DOHH2 (cell line): ENCODE results near the gene GPD1.
"Not testable (repeated sequence)": the region's sequence is repeated elsewhere in the genome, so short reads cannot be mapped to it uniquely, and the experiment has no call there.

Experiments used
- H3F3A ChIP-seq: fragments of 200-600 bp; sonication (generic), shearing (Covaris generic); 2 replicates; pipeline ENCODE4 v1.6.0; 2016; ENCODE audit warnings: antibody characterized with exemption, mild to moderate bottlenecking; ENCODE audit not compliant: control insufficient read depth, insufficient read depth
- H3K27ac ChIP-seq: fragments of 200-600 bp; sonication (generic); 2 replicates; pipeline ENCODE4 v1.5.1; 2014; ENCODE audit warnings: low read depth, mild to moderate bottlenecking, low read length, moderate library complexity
- H3K27me3 ChIP-seq: fragments of 200-600 bp; sonication (generic); 2 replicates; pipeline ENCODE4 v1.6.1; 2014; ENCODE audit warnings: mild to moderate bottlenecking, low read length, mixed read lengths; ENCODE audit not compliant: control insufficient read depth
- H3K36me3 ChIP-seq: fragments of 200-600 bp; sonication (generic); 2 replicates; pipeline ENCODE4 v1.6.1; 2014; ENCODE audit warnings: mild to moderate bottlenecking, low read length, moderate library complexity, mixed read lengths; ENCODE audit not compliant: control insufficient read depth
- H3K4me1 ChIP-seq: fragments of 200-600 bp; sonication (generic); 2 replicates; pipeline ENCODE4 v1.6.1; 2014; ENCODE audit warnings: mild to moderate bottlenecking, low read length, mixed read lengths; ENCODE audit not compliant: control insufficient read depth
- H3K4me2 ChIP-seq: fragments of 200-600 bp; sonication (generic); 2 replicates; pipeline ENCODE4 v1.6.0; 2014; ENCODE audit warnings: mild to moderate bottlenecking, low read length, moderate library complexity
- H3K4me3 ChIP-seq: fragments of 200-600 bp; sonication (generic); 2 replicates; pipeline ENCODE4 v1.5.1; 2014; ENCODE audit warnings: mild to moderate bottlenecking, low read length, mixed read lengths
- H3K79me2 ChIP-seq: fragments of 200-600 bp; sonication (generic); 2 replicates; pipeline ENCODE4 v1.6.1; 2014; ENCODE audit warnings: mild to moderate bottlenecking, low read length, mixed read lengths; ENCODE audit not compliant: control insufficient read depth
- H3K9me2 ChIP-seq: fragments of 200-600 bp; sonication (generic); replicated peaks from 2 replicates; pipeline ENCODE4 v1.6.1; 2014; ENCODE audit warnings: mild to moderate bottlenecking, low read length, mixed read lengths; ENCODE audit not compliant: control insufficient read depth
- H3K9me3 ChIP-seq: fragments of 200-600 bp; sonication (generic); 2 replicates; pipeline ENCODE4 v1.6.1; 2014; ENCODE audit warnings: antibody characterized with exemption, low read length, mixed read lengths; ENCODE audit not compliant: control insufficient read depth, insufficient read depth
- H4K20me1 ChIP-seq: fragments of 200-600 bp; sonication (generic); 2 replicates; pipeline ENCODE4 v1.6.0; 2014; ENCODE audit warnings: low read depth, mild to moderate bottlenecking, antibody characterized with exemption, low read length, moderate library complexity; ENCODE audit not compliant: control insufficient read depth, insufficient read depth
- CTCF ChIP-seq: fragments of 200-600 bp; sonication (generic); IDR thresholded peaks from one replicate; pipeline ENCODE4 v1.5.1; 2014; ENCODE audit warnings: antibody characterized with exemption, mild to moderate bottlenecking, low read depth, low read length; ENCODE audit not compliant: poor library complexity, severe bottlenecking
- EZH2phosphoT487 ChIP-seq: fragments of 200-600 bp; sonication (generic); IDR thresholded peaks from 2 replicates; pipeline ENCODE4 v1.6.1; 2017; ENCODE audit warnings: borderline replicate concordance, mild to moderate bottlenecking, antibody characterized with exemption, low read length, moderate library complexity, mixed read lengths

The GPD1 gene

GRCh38 chr12:50145439-50145838 lies 41.6 kb downstream of the GPD1 start:
- Histone ChIP-seq H4K20me1 (no peaks in the 10 kb centered on the region), H3K9me2 (no peaks in the 10 kb centered on the region), H3K27ac (no peak overlapping the region), H3K27me3 (no peaks in the 10 kb centered on the region), H3K4me1 (no peaks in the 10 kb centered on the region), H3K79me2 (peaks cover 3% of the 10 kb centered on the region; the same call in 1 of the 2 replicates), H3F3A (no peaks in the 10 kb centered on the region), H3K4me2 (no peak overlapping the region), H3K4me3 (no peak overlapping the region), H3K9me3 (no peaks in the 10 kb centered on the region), H3K36me3 (peaks cover 4% of the 10 kb centered on the region; the same call in 1 of the 2 replicates)
- TF ChIP-seq EZH2phosphoT487 = no peak
- no peak for TF ChIP-seq CTCF

GRCh38 chr12:50147281-50147680 lies 43.5 kb downstream of the GPD1 start:
- Histone ChIP-seq H3K9me3 (no peaks in the 10 kb centered on the region), H3K4me2 (no peak overlapping the region), H3K27me3 (no peaks in the 10 kb centered on the region), H3F3A (no peaks in the 10 kb centered on the region), H3K4me1 (no peaks in the 10 kb centered on the region), H3K9me2 (no peaks in the 10 kb centered on the region), H4K20me1 (no peaks in the 10 kb centered on the region), H3K4me3 (no peak overlapping the region), H3K27ac (no peak overlapping the region), H3K36me3 (peaks cover 3% of the 10 kb centered on the region; the same call in 1 of the 2 replicates), H3K79me2 (peaks cover 10% of the 10 kb centered on the region)
- TF ChIP-seq EZH2phosphoT487 = no peak
- no peak for TF ChIP-seq CTCF

- H3K36me3 ChIP-seq, H3K9me3 ChIP-seq, H3K9me2 ChIP-seq, H3K4me1 ChIP-seq, H3K27me3 ChIP-seq, H3K4me2 ChIP-seq, H3F3A ChIP-seq, H4K20me1 ChIP-seq, H3K27ac ChIP-seq, H3K4me3 ChIP-seq: not testable (repeated sequence)
- H3K79me2 ChIP-seq = peaks cover 12% of the 10 kb centered on the region
Measured at GRCh38 chr12:50148011-50148410, 44.2 kb downstream of the GPD1 start.

- Histone ChIP-seq H3K27me3 (no peaks in the 10 kb centered on the region), H3K9me3 (no peaks in the 10 kb centered on the region), H3K36me3 (no peaks in the 10 kb centered on the region), H3K79me2 (peaks cover 17% of the 10 kb centered on the region), H3K9me2 (no peaks in the 10 kb centered on the region), H4K20me1 (no peaks in the 10 kb centered on the region), H3K4me3 (no peak overlapping the region), H3K4me1 (no peaks in the 10 kb centered on the region), H3F3A (no peaks in the 10 kb centered on the region), H3K4me2 (no peak overlapping the region), H3K27ac (no peak overlapping the region)
- no peak for TF ChIP-seq CTCF
- TF ChIP-seq EZH2phosphoT487 = no peak
Measured at GRCh38 chr12:50149311-50149710, 45.5 kb downstream of the GPD1 start.
